ENCODE results near the gene PRTN3.

PRTN3 gene

DNA sequence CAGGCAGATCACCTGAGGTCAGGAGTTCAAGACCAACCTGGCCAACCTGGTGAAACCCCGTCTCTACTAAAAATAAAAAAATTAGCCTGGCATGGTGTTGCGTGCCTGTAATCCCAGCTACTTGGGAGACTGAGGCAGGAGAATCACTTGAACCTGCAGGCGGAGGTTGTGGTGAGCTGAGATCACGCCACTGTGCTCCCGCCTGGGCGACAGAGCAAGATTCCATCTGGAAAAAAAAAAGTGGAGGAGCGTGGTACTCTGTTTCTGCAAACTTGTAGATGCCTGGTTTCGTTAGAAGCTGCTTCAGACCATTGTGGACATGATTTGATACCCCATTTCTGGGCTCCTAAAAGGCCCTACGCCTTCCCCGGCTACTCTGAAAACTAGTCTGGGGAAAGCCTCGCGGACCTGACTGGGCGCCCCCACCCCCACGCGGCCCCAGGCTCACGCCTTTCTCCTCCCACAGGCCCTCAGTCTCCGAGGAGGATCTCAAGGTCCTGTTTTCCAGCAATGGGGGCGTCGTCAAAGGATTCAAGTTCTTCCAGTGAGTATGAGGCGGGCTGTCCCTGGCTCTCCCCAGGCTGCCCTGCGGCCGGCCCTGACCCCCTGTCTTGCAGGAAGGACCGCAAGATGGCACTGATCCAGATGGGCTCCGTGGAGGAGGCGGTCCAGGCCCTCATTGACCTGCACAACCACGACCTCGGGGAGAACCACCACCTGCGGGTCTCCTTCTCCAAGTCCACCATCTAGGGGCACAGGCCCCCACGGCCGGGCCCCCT lies 30.5 kb upstream of the PRTN3 start:
- DNase-seq (ENCODE audit: low read depth): no peak
- H3K4me3 ChIP-seq (ENCODE audit: low read length): no peak overlapping the region
- TF ChIP-seq, protein P1, sequence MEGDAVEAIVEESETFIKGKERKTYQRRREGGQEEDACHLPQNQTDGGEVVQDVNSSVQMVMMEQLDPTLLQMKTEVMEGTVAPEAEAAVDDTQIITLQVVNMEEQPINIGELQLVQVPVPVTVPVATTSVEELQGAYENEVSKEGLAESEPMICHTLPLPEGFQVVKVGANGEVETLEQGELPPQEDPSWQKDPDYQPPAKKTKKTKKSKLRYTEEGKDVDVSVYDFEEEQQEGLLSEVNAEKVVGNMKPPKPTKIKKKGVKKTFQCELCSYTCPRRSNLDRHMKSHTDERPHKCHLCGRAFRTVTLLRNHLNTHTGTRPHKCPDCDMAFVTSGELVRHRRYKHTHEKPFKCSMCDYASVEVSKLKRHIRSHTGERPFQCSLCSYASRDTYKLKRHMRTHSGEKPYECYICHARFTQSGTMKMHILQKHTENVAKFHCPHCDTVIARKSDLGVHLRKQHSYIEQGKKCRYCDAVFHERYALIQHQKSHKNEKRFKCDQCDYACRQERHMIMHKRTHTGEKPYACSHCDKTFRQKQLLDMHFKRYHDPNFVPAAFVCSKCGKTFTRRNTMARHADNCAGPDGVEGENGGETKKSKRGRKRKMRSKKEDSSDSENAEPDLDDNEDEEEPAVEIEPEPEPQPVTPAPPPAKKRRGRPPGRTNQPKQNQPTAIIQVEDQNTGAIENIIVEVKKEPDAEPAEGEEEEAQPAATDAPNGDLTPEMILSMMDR (conservative IDR thresholded peaks at IDR 0.05; ENCODE audit: low read depth, low read length): no peak

DNA sequence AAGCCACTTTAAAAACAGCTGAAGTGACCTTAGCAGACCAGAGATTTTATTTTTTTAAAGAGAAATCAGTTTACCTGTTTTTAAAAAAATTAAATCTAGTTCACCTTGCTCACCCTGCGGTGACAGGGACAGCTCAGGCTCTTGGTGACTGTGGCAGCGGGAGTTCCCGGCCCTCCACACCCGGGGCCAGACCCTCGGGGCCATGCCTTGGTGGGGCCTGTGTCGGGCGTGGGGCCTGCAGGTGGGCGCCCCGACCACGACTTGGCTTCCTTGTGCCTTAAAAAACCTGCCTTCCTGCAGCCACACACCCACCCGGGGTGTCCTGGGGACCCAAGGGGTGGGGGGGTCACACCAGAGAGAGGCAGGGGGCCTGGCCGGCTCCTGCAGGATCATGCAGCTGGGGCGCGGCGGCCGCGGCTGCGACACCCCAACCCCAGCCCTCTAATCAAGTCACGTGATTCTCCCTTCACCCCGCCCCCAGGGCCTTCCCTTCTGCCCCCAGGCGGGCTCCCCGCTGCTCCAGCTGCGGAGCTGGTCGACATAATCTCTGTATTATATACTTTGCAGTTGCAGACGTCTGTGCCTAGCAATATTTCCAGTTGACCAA lies 29.8 kb upstream of the PRTN3 start:
- no peak overlapping the region for H3K4me3 ChIP-seq (ENCODE audit: low read length)
- DNase-seq (ENCODE audit: low read depth): no peak
- TF ChIP-seq, protein P1 (conservative IDR thresholded peaks at IDR 0.05; ENCODE audit: low read depth, low read length): no peak

DNA sequence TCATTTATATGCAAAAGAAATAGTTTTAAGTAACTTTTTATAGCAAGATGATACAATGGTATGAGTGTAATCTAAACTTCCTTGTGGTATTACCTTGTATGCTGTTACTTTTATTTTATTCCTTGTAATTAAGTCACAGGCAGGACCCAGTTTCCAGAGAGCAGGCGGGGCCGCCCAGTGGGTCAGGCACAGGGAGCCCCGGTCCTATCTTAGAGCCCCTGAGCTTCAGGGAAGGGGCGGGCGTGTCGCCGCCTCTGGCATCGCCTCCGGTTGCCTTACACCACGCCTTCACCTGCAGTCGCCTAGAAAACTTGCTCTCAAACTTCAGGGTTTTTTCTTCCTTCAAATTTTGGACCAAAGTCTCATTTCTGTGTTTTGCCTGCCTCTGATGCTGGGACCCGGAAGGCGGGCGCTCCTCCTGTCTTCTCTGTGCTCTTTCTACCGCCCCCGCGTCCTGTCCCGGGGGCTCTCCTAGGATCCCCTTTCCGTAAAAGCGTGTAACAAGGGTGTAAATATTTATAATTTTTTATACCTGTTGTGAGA lies 29.2 kb upstream of the PRTN3 start:
- no peak overlapping the region for H3K4me3 ChIP-seq (ENCODE audit: low read length)
- TF ChIP-seq, protein P1 (conservative IDR thresholded peaks at IDR 0.05; ENCODE audit: low read depth, low read length): no peak
- DNase-seq (ENCODE audit: low read depth): no peak

DNA sequence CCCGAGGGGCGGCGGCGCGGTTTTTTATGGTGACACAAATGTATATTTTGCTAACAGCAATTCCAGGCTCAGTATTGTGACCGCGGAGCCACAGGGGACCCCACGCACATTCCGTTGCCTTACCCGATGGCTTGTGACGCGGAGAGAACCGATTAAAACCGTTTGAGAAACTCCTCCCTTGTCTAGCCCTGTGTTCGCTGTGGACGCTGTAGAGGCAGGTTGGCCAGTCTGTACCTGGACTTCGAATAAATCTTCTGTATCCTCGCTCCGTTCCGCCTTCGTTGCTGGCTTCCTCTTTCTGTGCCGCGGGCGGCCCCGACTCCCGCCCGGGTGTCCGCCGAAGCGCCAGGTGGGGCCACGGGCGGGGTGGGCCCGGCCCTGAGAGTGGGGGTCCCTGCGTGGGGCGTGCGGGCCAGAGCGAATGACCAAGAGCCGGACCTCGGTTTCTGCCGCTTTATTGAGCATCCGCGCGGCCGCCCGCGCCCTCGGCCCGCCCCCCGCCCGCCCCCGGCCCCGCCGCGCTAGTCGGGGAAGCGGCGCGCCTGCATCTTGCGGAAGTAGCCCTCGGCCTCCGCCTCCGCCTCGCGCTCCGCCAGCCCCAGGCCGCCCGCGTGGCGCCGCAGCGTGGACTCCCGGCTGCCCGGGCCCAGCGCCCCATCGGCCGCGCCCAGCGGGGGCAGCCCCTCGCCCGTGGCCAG lies 28.6 kb upstream of the PRTN3 start:
- TF ChIP-seq, protein P1 (conservative IDR thresholded peaks at IDR 0.05; ENCODE audit: low read depth, low read length): no peak
- DNase-seq (ENCODE audit: low read depth): no peak
- no peak overlapping the region for H3K4me3 ChIP-seq (ENCODE audit: low read length)

DNA sequence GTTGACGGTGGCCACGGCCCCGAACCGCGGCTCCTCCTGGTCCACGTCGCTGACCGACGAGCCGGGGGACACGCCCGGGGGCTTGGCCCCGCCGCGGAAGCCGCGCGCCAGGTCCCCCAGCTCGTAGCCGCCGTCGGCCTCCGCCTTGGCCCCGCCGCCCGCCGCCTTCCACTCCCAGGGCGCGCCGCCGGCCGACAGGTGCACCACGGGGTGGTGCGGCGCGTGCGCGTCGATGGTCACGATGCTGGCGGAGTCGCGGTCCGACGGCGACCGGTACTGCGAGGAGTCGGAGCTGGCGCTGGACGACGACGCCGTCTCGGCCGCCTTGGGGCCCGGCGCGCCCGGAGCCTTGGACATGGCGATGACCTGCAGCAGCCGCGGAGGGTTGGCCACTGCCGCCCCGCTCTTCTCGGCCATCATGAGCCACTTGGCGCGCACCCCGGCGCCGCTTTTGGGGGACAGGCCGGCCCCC lies 28.0 kb upstream of the PRTN3 start:
- TF ChIP-seq, protein P1 (conservative IDR thresholded peaks at IDR 0.05; ENCODE audit: low read depth, low read length): no peak
- H3K4me3 ChIP-seq (ENCODE audit: low read length): no peak overlapping the region
- no peak for DNase-seq (ENCODE audit: low read depth)

DNA sequence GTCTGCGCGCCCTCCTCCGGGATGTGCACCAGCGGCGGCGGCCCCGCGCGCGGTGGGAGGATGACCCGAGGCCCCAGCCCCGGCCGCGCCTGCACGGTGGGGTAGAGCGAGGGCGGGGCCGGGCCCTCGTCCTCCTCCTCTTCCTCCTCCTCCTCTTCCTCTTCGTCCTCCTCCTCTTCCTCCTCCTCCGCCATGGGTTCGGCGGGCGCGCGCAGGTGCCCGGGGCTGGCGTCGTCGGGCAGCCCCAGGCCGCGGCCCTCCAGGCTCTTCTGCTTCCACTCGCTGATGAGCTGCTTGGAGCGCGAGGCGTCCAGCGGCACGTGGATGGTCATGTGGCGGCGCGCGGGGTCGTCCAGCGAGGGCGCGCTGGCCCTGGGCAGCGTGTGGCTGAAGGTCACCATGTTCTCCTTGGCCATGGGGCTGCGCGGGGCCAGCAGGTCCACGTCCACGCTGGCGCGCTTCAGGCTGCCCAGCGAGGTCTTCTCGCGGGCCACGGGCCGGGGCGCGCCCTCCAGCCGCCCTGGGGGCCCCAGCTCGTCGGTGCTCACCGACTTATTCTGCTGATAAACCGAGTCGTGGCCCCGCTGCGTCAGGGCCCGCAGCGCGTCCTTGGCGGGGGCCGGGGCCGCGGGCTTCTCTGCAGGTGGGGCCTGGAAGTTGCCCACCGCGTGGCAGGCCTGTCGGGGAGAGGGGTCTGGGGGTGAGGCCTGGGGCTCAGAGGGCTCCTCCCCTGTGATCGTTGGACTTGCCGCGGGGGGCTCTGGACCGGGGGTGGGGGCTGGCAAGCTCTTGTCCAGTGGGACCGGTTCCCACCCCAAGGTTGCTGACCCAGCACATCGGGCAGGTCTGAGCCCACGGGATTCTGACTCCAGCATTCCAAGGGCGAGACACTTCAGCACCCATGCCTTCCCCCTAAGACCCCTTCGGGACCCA lies 27.3 kb upstream of the PRTN3 start:
- TF ChIP-seq, protein P1 (conservative IDR thresholded peaks at IDR 0.05; ENCODE audit: low read depth, low read length): no peak
- H3K4me3 ChIP-seq (ENCODE audit: low read length): no peak overlapping the region
- no peak for DNase-seq (ENCODE audit: low read depth)
